Kidney tubule cell (primary cell): ENCODE measurements around the gene ZNF783.
"Not testable (repeated sequence)": the region's sequence is repeated elsewhere in the genome, so short reads cannot be mapped to it uniquely, and the experiment has no call there.

Experiments
- DNase-seq: peaks from one replicate; pipeline ENCODE4 v3.0.0-alpha.2; 2018; ENCODE audit warnings: low spot score

The ZNF783 gene

DNA sequence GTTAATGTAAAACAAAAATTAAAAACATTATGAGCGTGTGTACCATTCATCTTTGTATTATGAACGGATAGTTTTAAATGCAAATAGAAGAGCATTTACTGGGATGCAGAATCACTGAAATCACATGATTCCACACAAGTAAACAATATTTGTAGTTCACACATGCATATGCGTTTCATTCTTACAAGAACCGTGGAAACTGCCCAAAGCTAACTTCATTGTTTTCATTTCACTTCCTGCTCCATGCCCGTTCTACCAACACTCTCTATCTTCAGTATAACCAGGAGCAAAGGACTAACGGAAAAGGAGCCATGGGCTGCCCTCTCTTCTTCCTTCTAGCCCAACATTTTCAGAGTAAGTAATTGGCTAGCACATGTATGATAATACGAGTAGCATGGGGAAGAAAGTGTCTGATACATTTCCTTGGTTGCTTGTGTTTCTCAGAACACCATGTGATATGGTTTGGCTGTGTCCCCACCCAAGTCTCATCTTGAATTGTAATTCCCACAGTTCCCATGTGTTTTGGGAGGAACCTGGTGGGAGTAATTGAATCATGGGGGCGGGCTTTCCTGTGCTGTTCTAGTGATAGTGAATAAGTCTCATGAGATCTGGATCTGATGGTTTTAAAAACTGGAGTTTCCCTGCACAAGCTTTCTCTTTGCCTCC lies 38.8 kb downstream of the ZNF783 start:
- no peak for DNase-seq

DNA sequence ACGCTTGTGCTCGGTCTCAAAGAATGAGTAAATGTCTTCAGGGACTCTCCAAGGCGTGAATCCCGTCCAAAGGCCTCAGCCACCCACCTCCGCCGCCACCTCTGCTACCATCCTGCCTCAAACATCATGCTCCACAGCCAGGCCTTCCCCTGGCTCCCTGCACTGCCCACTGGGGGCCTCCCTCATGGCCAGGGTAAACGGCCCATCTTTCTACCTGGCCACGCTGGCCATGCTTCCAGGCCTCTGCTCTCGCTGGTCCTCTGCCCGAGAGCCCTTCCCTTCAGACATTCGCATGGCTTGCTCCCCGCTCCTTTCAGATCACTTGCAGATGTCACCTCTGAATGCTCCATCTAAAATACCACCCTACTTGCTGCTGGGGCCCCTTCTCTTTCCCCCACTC lies 40.2 kb downstream of the ZNF783 start:
- DNase-seq: no peak

DNA sequence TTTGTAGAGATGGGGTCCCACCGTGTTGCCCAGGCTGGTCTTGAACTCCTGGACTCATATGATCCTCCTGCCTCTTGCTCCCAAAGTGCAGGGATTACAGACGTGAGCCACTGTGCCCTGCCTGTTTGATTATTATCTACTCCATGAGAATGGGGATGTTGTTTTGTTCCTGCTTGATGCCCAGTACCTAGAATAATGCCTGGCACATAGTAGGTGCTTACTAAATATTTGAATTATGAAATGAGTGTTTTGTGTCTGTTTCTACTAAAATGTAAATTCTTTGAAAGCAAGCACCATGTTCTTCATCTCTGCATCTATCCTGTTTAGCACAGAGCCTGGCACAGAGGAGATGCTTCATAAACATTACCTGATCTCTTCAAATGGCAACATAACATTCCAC lies 40.9 kb downstream of the ZNF783 start:
- DNase-seq: no peak

DNA sequence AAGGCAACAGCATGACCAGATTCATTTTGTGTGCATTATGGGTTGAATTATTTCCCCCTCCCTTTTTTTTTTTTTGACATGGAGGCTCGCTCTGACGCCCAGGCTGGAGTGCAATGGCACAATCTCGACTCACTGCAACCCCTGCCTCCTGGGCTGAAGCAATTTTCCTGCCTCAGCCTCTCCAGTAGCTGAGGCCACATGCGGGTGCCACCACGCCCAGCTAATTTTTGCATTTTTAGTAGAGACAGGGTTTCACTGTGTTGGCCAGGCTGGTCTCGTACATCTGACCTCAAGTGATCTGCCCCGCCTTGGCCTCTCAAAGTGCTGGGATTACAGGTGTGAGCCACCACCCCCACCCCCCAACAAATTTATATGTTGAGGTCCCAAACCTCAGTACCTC lies 42.0 kb downstream of the ZNF783 start:
- no peak for DNase-seq

DNA sequence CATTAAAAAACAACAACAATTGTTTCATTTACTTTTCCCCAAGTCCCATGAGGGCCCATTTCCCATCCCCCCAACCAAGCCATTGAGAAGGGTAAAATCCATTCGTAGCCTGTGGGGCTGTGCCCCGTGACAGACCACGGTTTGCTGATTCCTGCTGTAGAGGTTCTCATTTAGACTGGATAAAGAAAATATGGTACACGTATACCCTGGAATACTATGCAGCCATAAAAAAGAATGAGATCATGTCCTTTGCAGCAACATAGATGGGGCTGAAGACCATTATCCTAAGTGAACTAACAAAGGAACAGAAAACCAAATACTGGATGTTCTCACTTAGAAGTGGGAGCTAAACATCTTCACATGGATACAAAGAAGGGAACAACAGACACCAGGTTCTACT lies 44.9 kb downstream of the ZNF783 start:
- no peak for DNase-seq

DNA sequence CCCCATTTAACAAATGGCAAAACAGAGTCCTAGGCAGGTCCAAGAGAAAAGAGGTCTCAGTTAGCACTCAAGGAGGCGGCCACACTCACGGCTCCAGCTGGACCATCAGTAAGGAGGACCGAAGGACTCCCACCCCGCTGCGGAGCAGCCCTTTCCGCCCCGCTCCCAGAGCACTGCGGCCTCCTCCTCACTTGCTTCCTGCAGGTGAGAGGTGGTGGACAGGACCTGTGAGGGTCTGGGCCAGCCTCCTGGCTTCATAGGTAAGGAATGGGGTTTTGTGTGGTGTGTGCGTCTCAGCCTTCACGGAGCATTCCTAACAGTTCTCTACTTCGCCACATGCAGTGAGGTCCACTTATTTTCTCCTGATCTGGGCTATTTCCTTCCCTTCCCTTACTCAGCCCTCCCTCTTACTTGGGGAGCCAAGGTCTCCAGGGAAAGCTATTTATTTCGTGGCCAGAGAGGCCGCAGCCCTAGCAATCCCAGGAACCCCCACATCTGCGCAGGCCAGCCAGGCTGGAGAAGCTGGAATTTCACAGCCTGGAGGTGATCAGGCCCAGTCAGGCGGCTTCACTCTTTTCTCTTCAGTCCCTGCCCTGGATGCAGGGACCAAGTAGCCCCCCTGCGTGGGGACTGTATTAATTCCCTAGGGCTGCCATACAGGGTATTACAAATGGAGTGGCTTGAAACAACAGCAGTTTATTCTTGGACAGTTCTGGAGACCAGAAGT lies 45.9 kb downstream of the ZNF783 start:
- no peak for DNase-seq

DNA sequence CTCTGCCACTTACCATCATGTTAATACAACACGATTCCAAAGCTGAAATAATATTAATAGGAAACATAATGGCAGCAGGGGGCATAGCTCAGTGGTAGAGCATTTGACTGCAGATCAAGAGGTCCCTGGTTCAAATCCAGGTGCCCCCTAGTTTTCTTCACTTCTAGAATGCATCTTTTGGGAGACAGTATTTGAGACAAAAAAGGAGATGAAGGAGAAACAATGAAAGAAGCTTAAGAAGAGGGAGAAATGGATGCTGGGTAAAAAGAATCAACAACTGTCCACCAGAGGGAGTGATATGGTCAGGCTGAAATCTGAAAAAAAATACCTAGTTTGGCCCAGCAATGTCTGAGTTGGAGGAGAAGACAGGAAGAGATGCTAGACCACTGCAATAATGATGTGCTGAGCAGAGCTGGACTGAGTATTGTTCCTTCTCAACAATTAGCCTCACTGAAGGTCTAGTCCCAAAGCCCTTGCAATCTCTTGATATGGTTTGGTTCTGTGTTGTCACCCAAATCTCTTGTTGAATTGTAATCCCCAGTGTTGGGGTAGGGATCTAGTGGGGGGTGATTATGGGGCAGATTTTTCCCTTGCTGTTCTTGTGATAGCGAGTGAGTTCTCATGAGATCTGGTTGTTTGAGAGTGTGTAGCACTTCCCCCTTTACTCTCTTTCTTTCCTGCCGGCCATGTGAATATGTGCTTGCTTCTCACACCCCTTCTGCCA lies 48.3 kb downstream of the ZNF783 start:
- DNase-seq: peak; percentile 84

DNA sequence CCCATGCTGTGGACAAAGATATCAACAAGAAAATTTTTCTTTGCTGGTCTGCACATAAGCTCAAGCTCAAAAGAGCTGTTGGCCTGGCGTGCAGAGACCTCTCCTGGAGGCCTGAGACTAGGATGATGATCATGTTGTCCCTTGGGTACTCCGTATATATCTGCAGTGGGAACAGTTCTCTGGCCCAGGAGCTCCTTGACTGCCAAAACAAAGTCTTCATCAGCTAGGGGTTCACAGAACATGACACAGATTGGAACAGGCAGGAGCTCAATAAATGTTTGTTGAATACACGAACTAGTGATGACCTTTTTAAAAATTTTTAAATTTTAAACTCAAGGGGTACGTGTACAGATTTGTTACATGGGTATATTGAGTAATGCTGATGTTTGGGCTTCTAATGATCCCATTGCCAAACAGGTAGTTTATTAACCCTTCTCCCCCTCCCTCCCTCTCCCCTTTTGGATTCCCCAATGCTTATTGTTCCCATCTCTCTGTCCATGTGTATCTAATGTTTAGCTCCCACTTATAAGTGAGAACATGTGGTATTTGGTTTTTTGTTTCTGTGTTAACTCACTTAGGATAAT lies 49.1 kb downstream of the ZNF783 start:
- DNase-seq: no peak

DNA sequence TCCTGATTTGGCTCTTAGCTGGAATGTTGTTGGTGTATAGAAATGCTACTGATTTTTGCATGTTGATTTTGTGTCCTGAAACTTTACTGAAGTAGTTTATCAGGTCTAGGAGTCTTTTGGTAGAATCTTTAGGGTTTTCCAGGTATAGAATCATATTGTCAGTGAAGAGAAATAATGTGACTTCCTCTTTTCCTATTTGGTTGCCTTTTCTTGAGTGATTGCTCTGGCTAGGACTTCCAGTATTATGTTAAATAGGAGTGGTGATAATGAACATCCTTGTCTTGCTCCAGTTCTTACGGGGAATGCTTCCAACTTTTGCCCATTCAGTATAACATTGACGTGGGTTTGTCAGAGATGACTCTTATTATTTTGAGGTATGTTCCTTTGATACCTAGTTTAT lies 52.0 kb downstream of the ZNF783 start:
- no peak for DNase-seq

DNA sequence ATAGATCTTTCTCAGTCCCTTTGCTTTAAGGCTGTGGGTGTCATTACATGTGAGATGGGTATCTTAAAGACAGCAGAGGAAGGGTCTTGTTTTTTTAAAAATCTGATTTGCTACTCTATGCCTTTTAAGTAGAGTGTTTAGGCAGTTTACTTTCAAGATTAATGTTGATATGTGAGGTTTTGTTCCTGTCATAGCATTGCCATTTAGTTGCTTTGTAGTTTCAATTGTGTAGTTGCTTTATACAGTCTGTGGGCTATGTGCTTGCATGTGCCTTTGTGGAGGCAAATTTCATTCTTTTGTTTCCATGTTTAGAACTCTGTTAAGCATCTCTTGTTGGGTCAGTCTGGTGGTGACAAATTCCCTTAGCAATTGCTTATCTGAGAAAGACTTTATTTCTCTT lies 54.6 kb downstream of the ZNF783 start:
- DNase-seq: no peak

DNA sequence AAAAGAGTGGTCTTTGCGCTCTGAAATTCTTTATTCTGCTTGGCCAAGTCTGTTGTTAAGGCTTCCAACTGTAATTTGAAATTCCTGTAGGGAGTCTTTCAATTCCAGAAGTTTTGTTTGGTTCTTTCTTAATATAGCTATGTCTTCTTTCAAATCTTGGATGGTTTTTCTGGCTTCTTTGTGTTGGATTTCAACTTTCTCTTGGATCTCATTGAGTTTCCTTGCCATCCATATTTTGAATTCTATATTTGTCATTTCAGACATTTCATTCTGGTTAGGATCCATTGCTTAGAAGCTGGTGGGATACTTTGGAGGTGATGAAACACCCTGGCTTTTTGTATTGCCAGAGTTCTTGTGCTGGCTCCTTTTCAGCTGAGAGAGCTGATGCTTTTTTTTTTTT lies 55.5 kb downstream of the ZNF783 start:
- DNase-seq: no peak

DNA sequence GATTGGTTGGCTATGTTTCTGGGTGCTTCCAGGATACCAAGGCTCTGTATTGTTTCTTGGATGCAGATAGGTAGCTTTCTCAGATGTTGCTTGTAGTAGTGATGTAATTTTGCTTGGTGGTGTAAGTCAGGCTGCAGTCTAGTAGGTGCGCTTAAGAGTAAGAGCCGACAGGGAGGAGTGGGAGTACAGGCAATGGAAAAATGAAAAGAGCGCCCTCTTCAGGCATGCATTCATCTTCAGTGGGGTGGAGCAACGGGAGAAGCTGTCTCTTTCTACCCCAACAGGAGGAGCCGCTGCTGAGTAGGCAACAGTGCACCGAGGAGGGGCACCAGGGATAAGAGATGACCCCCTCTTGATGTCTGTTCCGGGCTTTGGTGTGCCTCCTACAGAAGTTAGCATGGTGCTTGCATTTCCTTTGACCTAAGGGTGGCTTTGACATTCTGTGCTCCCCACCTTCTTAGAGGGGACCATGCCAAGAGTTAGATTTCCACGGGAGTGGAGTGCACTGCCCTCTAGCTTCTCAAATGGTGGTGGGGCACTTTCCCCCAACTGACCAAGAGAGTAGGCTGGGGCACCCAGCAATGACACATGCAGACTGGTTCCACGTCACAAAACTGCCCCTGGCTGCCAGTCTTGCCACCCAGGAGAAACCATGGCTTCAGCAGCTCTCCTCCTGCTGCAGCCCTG lies 56.1 kb downstream of the ZNF783 start:
- no peak for DNase-seq

DNA sequence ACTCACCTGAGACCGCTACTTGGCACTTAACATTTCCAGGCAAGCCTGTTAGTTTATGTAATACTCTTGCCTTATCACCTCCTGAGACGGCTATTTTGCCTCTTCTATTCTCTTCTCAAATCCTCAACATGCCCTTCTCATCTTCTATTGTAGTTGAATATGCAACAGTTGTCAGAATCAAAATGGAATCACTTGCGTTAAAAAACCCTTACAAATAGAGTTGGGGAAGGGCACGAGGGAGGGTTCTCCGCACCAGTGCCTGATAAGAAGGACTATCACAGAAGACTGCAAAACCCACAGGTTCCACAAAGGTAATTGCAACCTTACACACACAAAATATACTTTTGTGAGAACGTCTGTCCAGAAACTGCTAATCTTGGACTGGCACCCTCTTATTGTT lies 57.4 kb downstream of the ZNF783 start:
- no peak for DNase-seq

DNA sequence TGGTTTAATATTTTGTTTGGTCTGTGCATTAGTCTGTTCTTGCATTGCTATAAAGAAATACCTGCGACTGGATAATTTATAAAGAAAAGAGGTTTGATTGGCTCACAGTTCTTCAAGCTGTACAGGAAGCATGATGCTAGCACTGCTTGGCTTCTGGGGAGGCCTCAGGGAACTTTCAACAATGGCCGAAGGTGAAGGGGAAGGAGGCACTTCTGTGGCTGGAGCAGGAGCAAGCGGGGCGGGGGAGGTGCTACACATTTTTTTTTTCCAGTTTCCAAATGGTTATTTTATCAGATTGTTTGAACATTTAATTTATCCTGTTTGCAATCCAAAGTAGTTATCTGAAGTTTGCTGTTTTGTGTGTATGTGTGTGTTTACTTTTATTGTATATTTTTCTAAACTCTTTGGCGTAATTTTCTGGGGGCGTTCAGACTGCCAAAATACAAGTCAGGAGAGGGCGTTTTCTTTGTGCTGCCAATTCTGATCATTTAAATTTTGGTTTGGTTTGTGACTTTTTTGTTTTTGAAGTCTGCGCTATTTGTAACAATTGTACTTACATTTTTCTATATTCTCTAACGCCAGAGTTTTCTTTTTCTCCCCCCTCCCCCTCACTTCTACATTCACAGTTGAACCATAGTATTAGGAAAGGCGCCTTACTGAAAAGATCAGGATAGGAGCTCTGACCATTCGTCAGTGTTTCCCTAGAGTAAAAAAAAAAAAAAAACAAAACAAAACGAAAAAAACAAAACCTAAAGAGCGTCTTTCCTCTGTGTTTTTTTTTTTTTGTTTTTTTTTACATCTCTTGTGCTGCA lies 58.5 kb downstream of the ZNF783 start:
- no peak for DNase-seq

DNA sequence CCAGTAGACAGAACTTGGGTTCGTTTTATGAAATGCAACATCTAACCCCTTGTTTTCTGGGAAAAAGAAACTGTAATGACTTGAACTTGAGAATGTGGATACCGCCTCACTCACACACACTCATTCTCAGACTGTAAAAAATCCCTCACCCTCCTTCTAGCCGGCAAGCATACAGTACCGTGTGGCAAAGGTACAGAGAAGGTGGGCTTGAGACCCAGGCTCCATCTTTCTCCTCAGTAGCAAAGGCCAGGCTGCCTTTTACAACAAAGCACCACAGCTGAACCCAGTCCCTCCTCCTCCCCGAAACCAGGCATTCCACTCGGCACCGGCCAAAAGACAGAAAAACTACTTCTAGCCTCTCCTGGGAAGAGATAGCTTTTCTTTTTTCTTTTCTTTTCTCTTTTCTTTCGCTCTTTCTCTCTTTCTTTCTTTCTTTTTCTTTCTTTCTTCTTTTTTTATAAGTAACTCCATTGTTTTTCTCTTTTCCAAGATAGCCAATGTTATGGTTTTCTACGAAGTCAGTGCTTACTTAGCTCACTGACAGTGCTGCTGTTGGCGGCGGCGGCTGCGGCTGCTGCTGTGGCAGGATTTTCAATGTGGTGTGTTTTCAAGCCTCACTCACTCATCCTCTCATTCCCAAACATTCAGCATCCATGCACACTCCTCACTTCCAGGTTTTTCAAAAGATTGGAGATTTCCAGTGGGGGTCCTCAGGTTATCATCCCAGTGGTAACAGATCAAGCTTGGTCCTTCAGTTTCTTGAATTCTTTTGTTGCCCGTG lies 59.3 kb downstream of the ZNF783 start:
- DNase-seq: not testable (repeated sequence)

DNA sequence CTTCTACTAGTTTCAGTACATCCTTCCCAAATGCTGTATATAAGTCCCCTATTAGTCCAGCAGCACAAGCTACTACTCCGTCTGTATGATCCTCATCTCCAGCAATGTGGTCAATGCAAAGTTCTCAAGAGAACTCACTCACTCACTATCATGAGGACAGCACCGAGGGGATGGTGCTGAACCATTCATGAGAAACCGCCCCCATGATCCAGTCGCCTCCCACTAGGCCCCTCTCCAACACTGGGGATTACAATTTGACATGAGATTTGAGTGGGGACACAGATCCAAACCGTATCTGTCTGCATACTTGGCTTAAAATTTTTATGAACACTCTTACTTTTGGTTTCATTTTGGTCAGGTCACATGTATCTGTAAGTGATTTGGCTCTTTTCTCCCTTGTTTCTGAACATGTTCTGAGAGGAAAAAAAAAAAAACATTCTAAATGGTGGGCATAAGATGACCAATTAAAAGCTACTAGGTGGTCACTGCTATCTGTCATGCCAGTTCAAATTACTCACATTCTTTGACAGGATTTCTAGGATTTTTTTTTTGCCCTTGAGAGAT lies 60.1 kb downstream of the ZNF783 start:
- no peak for DNase-seq

DNA sequence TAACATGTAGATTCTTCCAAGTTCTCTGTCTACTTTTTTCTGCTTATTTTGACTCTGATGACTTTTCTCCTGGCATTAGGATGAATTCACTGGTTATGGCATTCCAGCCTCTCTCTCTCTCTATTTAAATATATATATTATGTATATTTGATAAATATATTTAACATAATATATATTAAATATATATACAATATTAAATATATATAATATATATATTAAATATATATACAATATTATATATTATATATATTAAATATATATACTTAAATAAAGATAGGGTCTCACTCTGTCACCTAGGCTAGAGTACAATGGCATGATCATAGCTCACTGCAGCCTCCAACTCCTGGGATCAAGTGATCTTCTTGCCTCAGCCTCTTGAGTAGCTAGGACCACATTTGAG lies 60.7 kb downstream of the ZNF783 start:
- no peak for DNase-seq

DNA sequence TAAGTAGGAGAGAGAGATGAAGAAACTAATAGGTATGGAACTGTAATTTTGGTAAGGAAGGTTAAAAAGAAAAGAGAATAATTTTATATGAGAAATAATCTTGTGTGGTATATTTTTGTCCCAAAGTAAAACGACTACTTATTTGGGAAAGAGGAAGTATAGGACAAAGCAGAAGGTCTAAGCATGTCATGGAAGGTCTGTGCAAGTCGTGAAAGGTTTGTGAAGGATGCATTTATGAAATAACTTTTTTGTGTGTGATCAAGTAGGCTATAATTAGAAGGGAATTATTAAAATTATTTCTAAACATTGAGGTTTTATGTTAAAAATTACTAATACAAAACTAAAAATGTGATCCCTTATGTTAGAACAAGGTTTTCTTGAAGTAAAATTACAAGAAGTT lies 63.3 kb downstream of the ZNF783 start:
- no peak for DNase-seq

DNA sequence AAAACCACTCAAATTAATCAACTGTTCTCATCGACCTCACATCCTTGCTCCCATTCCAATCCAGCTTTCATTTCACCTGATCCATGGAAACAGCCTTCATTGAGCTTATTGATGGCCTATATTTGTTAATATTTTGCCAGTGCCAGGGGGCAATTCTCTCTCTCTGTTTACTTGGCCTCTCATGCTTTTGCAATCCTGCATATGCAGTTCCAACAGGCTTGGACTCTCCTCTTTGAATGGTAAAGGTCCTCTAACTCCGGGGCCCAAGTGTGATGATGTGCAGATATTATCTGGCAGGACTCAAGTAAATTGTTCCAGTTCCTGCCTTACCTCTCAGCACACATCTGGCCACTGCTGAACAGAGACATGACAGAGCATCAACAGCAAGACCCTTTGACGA lies 67.3 kb downstream of the ZNF783 start:
- no peak for DNase-seq

DNA sequence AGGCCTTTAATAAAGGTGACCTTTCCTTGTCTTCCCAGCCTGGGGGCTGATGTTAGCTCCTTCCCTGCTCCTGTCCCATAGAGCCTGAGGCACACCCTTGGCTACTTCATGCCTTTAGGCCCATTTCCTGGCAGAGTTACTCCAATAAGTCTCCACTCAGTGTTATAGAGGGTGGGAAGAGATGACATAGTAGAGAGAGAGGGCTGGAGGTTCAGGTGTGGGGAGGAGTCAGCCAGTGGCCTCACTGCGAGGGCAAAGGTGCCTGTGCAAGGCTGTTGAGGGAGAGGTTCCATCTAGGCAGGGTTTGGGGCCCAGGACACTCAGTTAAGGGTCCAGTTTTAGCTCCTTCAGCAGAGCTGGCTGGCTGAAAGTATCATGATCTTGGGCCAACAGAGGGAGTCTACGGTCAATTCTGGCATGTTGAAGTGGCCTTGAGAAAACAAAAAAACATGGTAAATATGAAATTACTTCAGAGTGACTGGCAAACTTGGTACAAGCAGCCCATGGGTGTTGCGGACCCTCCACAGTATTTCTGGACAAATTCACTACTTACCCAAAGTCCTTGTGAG lies 67.9 kb downstream of the ZNF783 start:
- no peak for DNase-seq
